Bronchial epithelial cell (primary cell): ENCODE data around the gene TUBA8. TPM values are rescaled to one million over a fixed set of nuclear protein-coding genes. Genes with fewer than 3 reads are reported as not detected.

Experiments used
- DNase-seq: peaks from one replicate; pipeline ENCODE4 v3.0.0-alpha.2; 2010; ENCODE audit warnings: low read depth
- FAIRE-seq: peaks from 2 replicates; lab custom pipeline; 2011; peaks lifted over from hg19 to GRCh38; lab: Jason Lieb, UNC
- H3K27me3 ChIP-seq: 2 replicates; pipeline ENCODE4 v1.5.1; 2011; ENCODE audit warnings: low read length; ENCODE audit not compliant: control insufficient read depth, insufficient read depth
- H3K36me3 ChIP-seq: 2 replicates; pipeline ENCODE4 v1.5.1; 2011; ENCODE audit warnings: low read length; ENCODE audit not compliant: control insufficient read depth, insufficient read depth
- H3K4me3 ChIP-seq: 2 replicates; pipeline ENCODE4 v1.5.1; 2011; ENCODE audit warnings: mild to moderate bottlenecking, low read depth, low read length, control low read depth
- CTCF ChIP-seq: IDR thresholded peaks from 2 replicates; pipeline ENCODE4 v1.5.1; 2011; ENCODE audit warnings: mild to moderate bottlenecking, moderate library complexity, low read length, control low read depth, inconsistent platforms; ENCODE audit not compliant: insufficient read depth, severe bottlenecking
- total RNA-seq: library from RNA; depleted of rRNA; stranded (reverse); fragments of >200 nt; gene quantifications from 2 replicates; pipeline ENCODE4 v1.2.1, GENCODE V29; 2014

Gene TUBA8
- total RNA-seq, 1 donor from 2014 or later, result 0.26 TPM

- DNase-seq, result no peak
- Histone ChIP-seq H3K4me3 (no peak overlapping the region), H3K27me3 (no peaks in the 10 kb centered on the region), H3K36me3 (no peaks in the 10 kb centered on the region)
- FAIRE-seq, result no peak
- no peak for TF ChIP-seq CTCF
Measured at GRCh38 chr22:18144105-18144504, 33.5 kb downstream of the TUBA8 start.

GRCh38 chr22:18145676-18146388 lies 35.2 kb downstream of the TUBA8 start:
- Histone ChIP-seq H3K36me3 (no peaks in the 10 kb centered on the region), H3K4me3 (no peak overlapping the region), H3K27me3 (no peaks in the 10 kb centered on the region)
- no peak for TF ChIP-seq CTCF
- DNase-seq (no peak), FAIRE-seq (no peak)

GRCh38 chr22:18146389-18146753 lies 35.8 kb downstream of the TUBA8 start:
- H3K4me3 ChIP-seq, result no peak overlapping the region
- no peaks in the 10 kb centered on the region for H3K27me3 ChIP-seq
- H3K36me3 ChIP-seq, result no peaks in the 10 kb centered on the region
- no peak for TF ChIP-seq CTCF
- DNase-seq, result no peak
- FAIRE-seq, result no peak

- Histone ChIP-seq H3K36me3 (no peaks in the 10 kb centered on the region), H3K4me3 (no peak overlapping the region), H3K27me3 (no peaks in the 10 kb centered on the region)
- FAIRE-seq (no peak), DNase-seq (no peak)
- TF ChIP-seq CTCF, result no peak
Measured at GRCh38 chr22:18147791-18148190, 37.2 kb downstream of the TUBA8 start.

GRCh38 chr22:18148293-18148965 lies 37.8 kb downstream of the TUBA8 start:
- no peak for TF ChIP-seq CTCF
- no peak for DNase-seq
- H3K27me3 ChIP-seq, result no peaks in the 10 kb centered on the region
- FAIRE-seq, result peak; percentile 18
- no peak overlapping the region for H3K4me3 ChIP-seq
- no peaks in the 10 kb centered on the region for H3K36me3 ChIP-seq

- FAIRE-seq (no peak), DNase-seq (no peak)
- Histone ChIP-seq H3K27me3 (no peaks in the 10 kb centered on the region), H3K4me3 (no peak overlapping the region), H3K36me3 (no peaks in the 10 kb centered on the region)
- no peak for TF ChIP-seq CTCF
Measured at GRCh38 chr22:18152519-18152918, 41.9 kb downstream of the TUBA8 start.
